Aortic smooth muscle cell (primary cell): ENCODE results near the gene COL8A1. TPM values are rescaled to one million over a fixed set of nuclear protein-coding genes. Genes with fewer than 3 reads are reported as not detected.

Experiments used
- total RNA-seq: library from RNA; depleted of rRNA; stranded (reverse); fragments of >200 nt; gene quantifications from 2 replicates; pipeline ENCODE4 v1.2.3, GENCODE V29; 2014

COL8A1 gene
- total RNA-seq = 7.2 and 34.6 TPM in 2 replicates

DNA sequence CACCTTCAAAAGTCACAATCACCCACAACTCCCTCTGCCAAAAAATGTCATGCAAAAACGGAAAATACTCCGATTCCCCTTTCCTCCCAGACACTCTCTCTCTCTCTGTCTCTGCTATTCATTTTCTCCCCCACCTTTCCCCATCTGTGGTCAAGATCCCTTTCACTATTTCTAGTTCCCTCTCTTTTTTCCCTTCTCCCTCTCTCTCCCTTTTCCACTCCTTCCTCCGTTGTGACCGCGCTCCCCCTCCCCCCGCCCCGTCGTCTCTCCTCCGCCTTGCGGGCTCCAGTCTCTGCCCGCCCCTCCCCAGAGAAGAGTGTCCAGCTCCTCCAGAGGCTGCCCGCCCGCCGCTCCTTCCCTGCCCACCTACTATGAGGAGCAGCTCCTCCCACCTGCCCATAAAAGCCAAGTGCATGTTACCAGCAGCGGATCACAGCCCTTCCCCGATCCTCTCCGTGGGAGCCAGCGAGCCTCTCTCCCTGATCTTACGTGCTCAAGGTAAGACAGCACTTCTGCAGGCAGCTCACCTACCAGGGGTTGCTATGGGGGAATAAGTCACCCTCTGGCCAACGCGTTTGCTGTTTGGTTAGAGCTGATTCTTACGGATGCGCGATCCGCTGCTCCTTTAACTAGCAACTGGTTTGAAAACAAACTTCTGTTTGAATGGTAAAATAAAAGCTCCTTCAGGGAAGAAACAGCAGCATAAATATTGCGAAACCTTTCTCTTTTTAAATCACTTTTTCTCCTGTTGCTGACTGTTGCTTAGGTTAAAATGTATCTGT lies at the start of gene COL8A1:
Gene COL8A1 (plus strand): TSS at position 428 of the 782 bp plus-strand sequence. CDS start 152,089 bp downstream, outside the sequence.

DNA sequence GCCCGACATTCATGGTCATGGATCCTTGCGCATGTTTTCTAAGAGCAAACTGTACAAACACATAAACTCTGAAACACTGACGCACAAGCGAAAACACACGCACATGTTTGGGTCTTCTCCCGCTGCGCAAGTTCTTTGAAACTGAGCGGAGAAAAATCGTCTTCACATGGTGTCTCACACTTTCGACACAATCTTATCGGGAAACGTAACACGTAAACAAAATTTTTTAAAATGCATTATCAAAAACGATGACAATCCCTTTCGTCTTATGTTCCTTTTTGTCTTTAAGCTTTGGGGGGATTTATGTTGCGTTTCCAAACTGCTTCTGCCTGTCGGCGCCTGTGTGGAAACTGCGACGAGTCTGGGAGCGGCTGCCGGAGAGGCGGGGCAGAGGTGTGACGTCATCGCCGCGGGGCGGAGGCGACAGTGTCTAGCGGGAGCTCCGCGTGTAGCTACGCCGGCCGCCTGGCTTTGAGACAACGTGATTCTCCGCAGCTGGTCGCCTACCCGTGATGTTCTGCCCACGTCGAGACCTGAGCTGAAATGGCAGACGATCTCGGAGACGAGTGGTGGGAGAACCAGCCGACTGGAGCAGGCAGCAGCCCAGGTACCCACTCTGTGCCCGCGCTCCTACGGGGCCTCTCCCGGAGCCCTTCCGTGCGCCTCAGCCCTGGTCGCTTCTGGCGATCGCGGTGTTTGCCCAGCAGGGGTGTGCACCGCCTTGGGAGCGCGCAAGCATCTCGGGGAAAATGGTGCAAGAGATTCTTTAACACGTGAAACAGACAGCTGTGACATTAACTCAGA lies 179.2 kb downstream of the COL8A1 start, which contains the start of gene CMSS1:
Gene CMSS1 (plus strand): TSS at position 426 of the 804 bp plus-strand sequence.

Other genes starting within 250 kb of the COL8A1 start
- 9.9 and 11.4 TPM in 2 replicates for gene CMSS1, start 179.3 kb downstream of the COL8A1 start, total RNA-seq